ENCODE measurements around the gene MRTFA. TPM values are rescaled to one million over a fixed set of nuclear protein-coding genes. Genes with fewer than 3 reads are reported as not detected.
A peak's percentile ranks its signal among the peaks of the same experiment; 100 is the strongest.

Gene MRTFA
- total RNA-seq, 3 donors from 2014 or later (not counting 1 experiment from before 2014, with no cell fraction given) = 81.8 to 91.9 (median 83.5) TPM

DNA sequence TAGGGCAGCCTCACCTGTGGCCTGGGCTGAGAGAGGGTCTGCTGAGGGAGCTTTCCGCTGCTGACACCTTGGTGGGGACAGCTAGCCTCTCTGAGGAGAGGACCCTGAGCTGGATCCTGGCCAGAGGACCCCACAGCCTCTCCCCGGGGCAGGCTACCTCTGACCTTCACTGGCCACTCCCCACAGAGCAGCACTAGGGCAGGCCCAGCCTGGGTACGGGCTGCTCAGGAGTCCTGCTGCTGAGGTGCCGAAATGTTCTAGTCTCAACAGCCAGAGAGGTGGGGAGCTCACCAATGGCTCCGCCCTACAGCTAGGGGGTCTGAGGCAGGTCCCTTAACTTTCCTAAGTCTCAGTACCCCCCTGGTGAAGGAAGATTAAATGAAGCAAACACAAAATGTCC lies 218.6 kb downstream of the MRTFA start:
- Mint-ChIP-seq H3K27me3 (ENCODE audit: low read depth in 2 of 2) (no peaks in the 10 kb centered on the region), H3K4me1 (peaks cover 20 to 41% of the 10 kb centered on the region in 2 donors), H3K27ac (no peak overlapping the region), H3K36me3 (no peaks in the 10 kb centered on the region), H3K4me3 (no peak overlapping the region), H3K9me3 (no peaks in the 10 kb centered on the region)
- H3K9me3 ChIP-seq (ENCODE audit: control insufficient read depth, insufficient read depth, low read length) = no peaks in the 10 kb centered on the region
- H3K4me3 ChIP-seq (ENCODE audit: low read length) = no peak overlapping the region
- DNase-seq = no peak
- H3K36me3 ChIP-seq (ENCODE audit: control insufficient read depth, insufficient read depth, low read length) = peaks cover 64% of the 10 kb centered on the region
- no peaks in the 10 kb centered on the region for H3K27me3 ChIP-seq (ENCODE audit: control insufficient read depth, insufficient read depth, low read length)
- TF ChIP-seq, protein P1, sequence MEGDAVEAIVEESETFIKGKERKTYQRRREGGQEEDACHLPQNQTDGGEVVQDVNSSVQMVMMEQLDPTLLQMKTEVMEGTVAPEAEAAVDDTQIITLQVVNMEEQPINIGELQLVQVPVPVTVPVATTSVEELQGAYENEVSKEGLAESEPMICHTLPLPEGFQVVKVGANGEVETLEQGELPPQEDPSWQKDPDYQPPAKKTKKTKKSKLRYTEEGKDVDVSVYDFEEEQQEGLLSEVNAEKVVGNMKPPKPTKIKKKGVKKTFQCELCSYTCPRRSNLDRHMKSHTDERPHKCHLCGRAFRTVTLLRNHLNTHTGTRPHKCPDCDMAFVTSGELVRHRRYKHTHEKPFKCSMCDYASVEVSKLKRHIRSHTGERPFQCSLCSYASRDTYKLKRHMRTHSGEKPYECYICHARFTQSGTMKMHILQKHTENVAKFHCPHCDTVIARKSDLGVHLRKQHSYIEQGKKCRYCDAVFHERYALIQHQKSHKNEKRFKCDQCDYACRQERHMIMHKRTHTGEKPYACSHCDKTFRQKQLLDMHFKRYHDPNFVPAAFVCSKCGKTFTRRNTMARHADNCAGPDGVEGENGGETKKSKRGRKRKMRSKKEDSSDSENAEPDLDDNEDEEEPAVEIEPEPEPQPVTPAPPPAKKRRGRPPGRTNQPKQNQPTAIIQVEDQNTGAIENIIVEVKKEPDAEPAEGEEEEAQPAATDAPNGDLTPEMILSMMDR (IDR thresholded peaks at IDR 0.05) = no peak
- peaks cover 37% of the 10 kb centered on the region for H3K4me1 ChIP-seq (ENCODE audit: control insufficient read depth, insufficient read depth, low read length)
- WGBS (ENCODE audit: insufficient coverage) = 96% methylated on average over 5 of the region's 5 CpGs
- ATAC-seq = no peak
- intact Hi-C loops (cut with micrococcal nuclease) = no loop called here
- no peak overlapping the region for H3K27ac ChIP-seq (ENCODE audit: low read length)

GRCh38 chr22:40417041-40417440 lies 219.5 kb downstream of the MRTFA start:
- intact Hi-C loops (cut with micrococcal nuclease) = no loop called here
- Histone ChIP-seq H3K36me3 (ENCODE audit: control insufficient read depth, insufficient read depth, low read length) (peaks cover 56% of the 10 kb centered on the region), H3K9me3 (ENCODE audit: control insufficient read depth, insufficient read depth, low read length) (no peaks in the 10 kb centered on the region), H3K27me3 (ENCODE audit: control insufficient read depth, insufficient read depth, low read length) (no peaks in the 10 kb centered on the region), H3K4me3 (ENCODE audit: low read length) (no peak overlapping the region), H3K4me1 (ENCODE audit: control insufficient read depth, insufficient read depth, low read length) (peaks cover 37% of the 10 kb centered on the region), H3K27ac (ENCODE audit: low read length) (no peak overlapping the region)
- Mint-ChIP-seq H3K36me3 (no peaks in the 10 kb centered on the region), H3K4me1 (peaks cover 20 to 35% of the 10 kb centered on the region in 2 donors), H3K27me3 (ENCODE audit: low read depth in 2 of 2) (no peaks in the 10 kb centered on the region), H3K27ac (peak overlapping the region in 1 of 2 donors; percentile 80), H3K4me3 (no peak overlapping the region), H3K9me3 (no peaks in the 10 kb centered on the region)
- WGBS (ENCODE audit: insufficient coverage) = 93% methylated on average over 8 of the region's 8 CpGs
- TF ChIP-seq, protein P1 (IDR thresholded peaks at IDR 0.05) = no peak
- DNase-seq = no peak
- ATAC-seq = no peak

- H3K36me3 Mint-ChIP-seq = no peaks in the 10 kb centered on the region
- DNase-seq (no peak), ATAC-seq (no peak)
- Histone ChIP-seq H3K27ac (ENCODE audit: low read length) (no peak overlapping the region), H3K9me3 (ENCODE audit: control insufficient read depth, insufficient read depth, low read length) (no peaks in the 10 kb centered on the region), H3K4me3 (ENCODE audit: low read length) (no peak overlapping the region), H3K4me1 (ENCODE audit: control insufficient read depth, insufficient read depth, low read length) (peaks cover 37% of the 10 kb centered on the region), H3K36me3 (ENCODE audit: control insufficient read depth, insufficient read depth, low read length) (peaks cover 52% of the 10 kb centered on the region), H3K27me3 (ENCODE audit: control insufficient read depth, insufficient read depth, low read length) (no peaks in the 10 kb centered on the region)
- peak overlapping the region; percentile 6 for H3K4me3 Mint-ChIP-seq
- H3K9me3 Mint-ChIP-seq = no peaks in the 10 kb centered on the region
- no peaks in the 10 kb centered on the region for H3K27me3 Mint-ChIP-seq (ENCODE audit: low read depth in 2 of 2)
- WGBS (ENCODE audit: insufficient coverage) = 90% methylated on average over 11 of the region's 11 CpGs
- peaks cover 20 to 31% of the 10 kb centered on the region in 2 donors for H3K4me1 Mint-ChIP-seq
- TF ChIP-seq, protein P1 (IDR thresholded peaks at IDR 0.05) = no peak
- peak overlapping the region; percentile 80 to 93 for H3K27ac Mint-ChIP-seq
- intact Hi-C loops (cut with micrococcal nuclease) = no loop called here
Measured at GRCh38 chr22:40416636-40417035, 219.9 kb downstream of the MRTFA start.

GRCh38 chr22:40416267-40416570 lies 220.3 kb downstream of the MRTFA start:
- no peak overlapping the region for H3K4me3 Mint-ChIP-seq
- H3K36me3 Mint-ChIP-seq = no peaks in the 10 kb centered on the region
- no peaks in the 10 kb centered on the region for H3K9me3 Mint-ChIP-seq
- Histone ChIP-seq H3K27ac (ENCODE audit: low read length) (no peak overlapping the region), H3K27me3 (ENCODE audit: control insufficient read depth, insufficient read depth, low read length) (no peaks in the 10 kb centered on the region), H3K36me3 (ENCODE audit: control insufficient read depth, insufficient read depth, low read length) (peaks cover 52% of the 10 kb centered on the region), H3K9me3 (ENCODE audit: control insufficient read depth, insufficient read depth, low read length) (no peaks in the 10 kb centered on the region), H3K4me3 (ENCODE audit: low read length) (no peak overlapping the region), H3K4me1 (ENCODE audit: control insufficient read depth, insufficient read depth, low read length) (peaks cover 37% of the 10 kb centered on the region)
- intact Hi-C loops (cut with micrococcal nuclease) = no loop called here
- H3K27ac Mint-ChIP-seq = peak overlapping the region; percentile 80 to 93
- TF ChIP-seq, protein P1 (IDR thresholded peaks at IDR 0.05) = no peak
- H3K4me1 Mint-ChIP-seq = peaks cover 20 to 29% of the 10 kb centered on the region in 2 donors
- no peaks in the 10 kb centered on the region for H3K27me3 Mint-ChIP-seq (ENCODE audit: low read depth in 2 of 2)
- ATAC-seq (no peak), DNase-seq (no peak)
- WGBS (ENCODE audit: insufficient coverage) = 93% methylated on average over 10 of the region's 10 CpGs
